OCI-LY3 (cell line): ENCODE measurements around the gene ANKMY2.

Experiments
- H2AFZ ChIP-seq: fragments of 200-600, 300-600 bp; shearing (Covaris generic); 2 replicates; pipeline ENCODE4 v1.6.0; 2014; ENCODE audit warnings: antibody characterized with exemption, low read depth, low read length
- H3K27ac ChIP-seq: fragments of 200-600, 300-600 bp; sonication (generic); 2 replicates; pipeline ENCODE4 v1.5.1; 2014; ENCODE audit warnings: mild to moderate bottlenecking, low read length, moderate library complexity, mixed read lengths
- H3K27me3 ChIP-seq: fragments of 200-600, 300-600 bp; sonication (generic); 2 replicates; pipeline ENCODE4 v1.6.1; 2014; ENCODE audit warnings: low read depth, low read length, mixed read lengths
- H3K36me3 ChIP-seq: fragments of 200-600, 300-600 bp; sonication (generic); replicated peaks from 2 replicates; pipeline ENCODE3; 2014; ENCODE audit warnings: low read depth, low read length, mixed read lengths
- H3K4me1 ChIP-seq: fragments of 300-600, 200-600 bp; sonication (generic); 2 replicates; pipeline ENCODE4 v1.6.1; 2014; ENCODE audit warnings: low read length, mixed read lengths
- H3K4me2 ChIP-seq: fragments of 200-600, 300-600 bp; sonication (generic); 2 replicates; pipeline ENCODE4 v1.6.1; 2014; ENCODE audit warnings: low read length, mixed read lengths
- H3K4me3 ChIP-seq: fragments of 300-600, 200-600 bp; sonication (generic); 2 replicates; pipeline ENCODE4 v1.5.1; 2014; ENCODE audit warnings: antibody characterized with exemption, mild to moderate bottlenecking, low read length, moderate library complexity
- H3K79me2 ChIP-seq: fragments of 300-600, 200-600 bp; shearing (Covaris generic); 2 replicates; pipeline ENCODE4 v1.6.1; 2014; ENCODE audit warnings: mild to moderate bottlenecking, low read length, mixed read lengths
- H3K9ac ChIP-seq: fragments of 300-600, 200-600 bp; shearing (Covaris generic); 2 replicates; pipeline ENCODE4 v1.6.0; 2014; ENCODE audit warnings: mild to moderate bottlenecking, low read length, moderate library complexity
- H3K9me3 ChIP-seq: fragments of 200-600, 300-600 bp; shearing (Covaris generic); 2 replicates; pipeline ENCODE4 v1.6.1; 2014; ENCODE audit warnings: low read length, mixed read lengths; ENCODE audit not compliant: insufficient read depth
- H4K20me1 ChIP-seq: fragments of 200-600, 300-600 bp; sonication (generic); 2 replicates; pipeline ENCODE4 v1.6.1; 2016; ENCODE audit warnings: low read length, mixed read lengths; ENCODE audit not compliant: insufficient read depth
- EZH2phosphoT487 ChIP-seq: fragments of 200-600 bp; shearing (Covaris generic); IDR thresholded peaks from 2 replicates; pipeline ENCODE4 v1.6.1; 2018; ENCODE audit warnings: antibody characterized with exemption, mixed run types, low read depth
- TF ChIP-seq, protein P1 (sequence below): fragments of 200-600, 300-600 bp; sonication (generic); IDR thresholded peaks from 2 replicates; pipeline ENCODE4 v1.5.1; 2014; ENCODE audit warnings: antibody characterized with exemption, low read length, low read depth

ANKMY2 gene

DNA sequence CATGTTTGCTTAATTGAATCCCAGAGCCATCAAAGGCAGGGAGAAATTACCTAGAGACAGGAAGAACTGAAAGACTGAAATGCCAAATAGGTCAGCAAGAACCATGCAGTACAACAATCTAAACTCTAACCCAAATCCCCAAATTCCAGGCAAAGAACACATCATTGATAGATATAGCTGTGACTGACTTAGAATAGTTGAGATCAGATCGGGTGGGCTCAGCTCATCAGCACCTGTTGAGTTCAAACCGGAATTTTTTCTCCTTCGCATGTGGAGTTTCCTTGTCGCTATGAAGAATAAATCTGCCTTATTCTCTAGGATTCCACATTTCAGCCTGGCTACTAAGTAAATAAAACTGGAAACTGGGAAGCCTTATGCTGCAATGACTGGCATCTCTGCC, 1.4 kb downstream of the ANKMY2 start:
- H3K36me3 ChIP-seq: peaks cover 3% of the 10 kb centered on the region
- no peaks in the 10 kb centered on the region for H3K9me3 ChIP-seq
- H3K27ac ChIP-seq: no peak overlapping the region
- H4K20me1 ChIP-seq: peaks cover 23% of the 10 kb centered on the region
- no peaks in the 10 kb centered on the region for H3K27me3 ChIP-seq
- peaks cover 27% of the 10 kb centered on the region for H3K4me1 ChIP-seq
- H2AFZ ChIP-seq: no peak overlapping the region
- peaks cover 32% of the 10 kb centered on the region for H3K79me2 ChIP-seq
- peak overlapping the region; percentile 96 for H3K4me3 ChIP-seq
- peak overlapping the region; percentile 77 for H3K4me2 ChIP-seq
- TF ChIP-seq EZH2phosphoT487: no peak
- TF ChIP-seq, protein P1, sequence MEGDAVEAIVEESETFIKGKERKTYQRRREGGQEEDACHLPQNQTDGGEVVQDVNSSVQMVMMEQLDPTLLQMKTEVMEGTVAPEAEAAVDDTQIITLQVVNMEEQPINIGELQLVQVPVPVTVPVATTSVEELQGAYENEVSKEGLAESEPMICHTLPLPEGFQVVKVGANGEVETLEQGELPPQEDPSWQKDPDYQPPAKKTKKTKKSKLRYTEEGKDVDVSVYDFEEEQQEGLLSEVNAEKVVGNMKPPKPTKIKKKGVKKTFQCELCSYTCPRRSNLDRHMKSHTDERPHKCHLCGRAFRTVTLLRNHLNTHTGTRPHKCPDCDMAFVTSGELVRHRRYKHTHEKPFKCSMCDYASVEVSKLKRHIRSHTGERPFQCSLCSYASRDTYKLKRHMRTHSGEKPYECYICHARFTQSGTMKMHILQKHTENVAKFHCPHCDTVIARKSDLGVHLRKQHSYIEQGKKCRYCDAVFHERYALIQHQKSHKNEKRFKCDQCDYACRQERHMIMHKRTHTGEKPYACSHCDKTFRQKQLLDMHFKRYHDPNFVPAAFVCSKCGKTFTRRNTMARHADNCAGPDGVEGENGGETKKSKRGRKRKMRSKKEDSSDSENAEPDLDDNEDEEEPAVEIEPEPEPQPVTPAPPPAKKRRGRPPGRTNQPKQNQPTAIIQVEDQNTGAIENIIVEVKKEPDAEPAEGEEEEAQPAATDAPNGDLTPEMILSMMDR: no peak
- peak overlapping the region; percentile 89 for H3K9ac ChIP-seq

DNA sequence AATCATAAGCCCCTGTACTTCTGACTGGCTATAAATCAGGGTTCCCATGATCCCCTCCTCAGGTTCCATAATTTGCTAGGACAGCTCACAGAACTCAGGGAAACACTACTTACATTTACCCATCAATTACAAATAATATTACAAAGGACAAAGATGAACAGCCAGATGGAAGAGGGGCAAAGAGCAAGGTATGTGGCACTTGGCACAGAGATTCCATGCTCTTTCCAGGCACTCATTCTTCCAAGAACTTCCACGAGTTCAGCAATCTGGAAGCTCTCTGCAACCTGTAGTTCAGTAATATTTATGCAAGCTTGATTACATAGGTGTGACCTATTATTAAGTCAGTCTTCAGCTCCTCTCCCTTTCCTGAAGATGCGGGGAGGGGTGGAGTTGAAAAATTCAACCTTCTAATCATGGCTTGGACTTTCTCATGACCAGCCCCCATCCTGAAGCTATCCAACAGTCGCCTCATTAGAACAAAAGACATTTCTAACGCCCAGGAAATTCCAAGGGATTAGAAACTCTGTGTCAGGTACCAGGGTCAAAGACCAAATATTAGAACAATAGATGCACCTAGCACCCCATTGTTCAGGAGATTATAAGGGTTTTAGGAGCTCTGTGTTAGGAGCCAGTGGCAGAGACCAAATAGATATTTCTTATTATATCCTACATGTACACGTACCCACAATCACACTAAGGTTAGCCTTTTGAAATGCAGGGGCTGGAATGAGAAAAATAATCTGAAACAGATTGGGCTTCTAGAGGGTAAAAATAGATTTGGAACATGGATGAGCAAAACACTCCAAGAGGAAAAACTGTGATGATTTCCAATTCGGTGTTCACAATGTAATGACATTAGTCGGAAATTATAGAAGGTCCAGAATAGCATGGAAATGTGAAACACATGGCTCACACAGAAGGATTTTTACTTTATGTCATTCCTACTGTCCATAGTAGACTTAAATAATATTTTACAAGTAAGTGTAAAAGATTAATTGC, 7.0 kb downstream of the ANKMY2 start:
- Histone ChIP-seq H2AFZ (no peak overlapping the region), H3K79me2 (no peaks in the 10 kb centered on the region), H3K27me3 (no peaks in the 10 kb centered on the region), H3K9ac (no peak overlapping the region), H3K4me1 (peaks cover 5% of the 10 kb centered on the region; the same call in 1 of the 2 replicates), H3K36me3 (no peaks in the 10 kb centered on the region), H3K4me3 (no peak overlapping the region), H3K4me2 (no peak overlapping the region), H4K20me1 (no peaks in the 10 kb centered on the region), H3K9me3 (no peaks in the 10 kb centered on the region), H3K27ac (no peak overlapping the region)
- TF ChIP-seq, protein P1: no peak
- TF ChIP-seq EZH2phosphoT487: no peak

DNA sequence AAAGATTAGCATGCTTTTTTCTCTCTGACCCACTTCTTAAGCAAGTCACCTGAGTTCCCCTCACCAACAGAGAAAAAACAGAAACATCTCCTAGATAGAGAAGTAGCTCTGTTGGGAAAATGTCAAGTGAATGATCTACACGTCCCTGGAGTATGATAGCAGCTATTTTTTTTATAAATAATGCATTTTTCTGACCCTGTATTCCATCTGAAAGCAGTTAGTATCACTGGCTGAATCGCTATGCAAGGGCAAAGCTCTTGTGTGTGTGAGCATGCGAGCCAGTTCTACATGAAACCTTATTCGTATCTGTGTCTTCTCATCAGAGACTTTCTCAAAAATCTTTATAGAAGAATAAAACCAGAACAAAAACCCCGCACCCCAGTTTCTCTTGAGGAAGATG, 8.2 kb downstream of the ANKMY2 start:
- TF ChIP-seq EZH2phosphoT487: no peak
- TF ChIP-seq, protein P1: no peak
- Histone ChIP-seq H3K4me2 (no peak overlapping the region), H3K27me3 (no peaks in the 10 kb centered on the region), H3K79me2 (no peaks in the 10 kb centered on the region), H3K4me3 (no peak overlapping the region), H3K27ac (no peak overlapping the region), H3K36me3 (no peaks in the 10 kb centered on the region), H2AFZ (no peak overlapping the region), H3K9me3 (no peaks in the 10 kb centered on the region), H3K9ac (no peak overlapping the region), H4K20me1 (no peaks in the 10 kb centered on the region), H3K4me1 (peaks cover 5% of the 10 kb centered on the region; the same call in 1 of the 2 replicates)

DNA sequence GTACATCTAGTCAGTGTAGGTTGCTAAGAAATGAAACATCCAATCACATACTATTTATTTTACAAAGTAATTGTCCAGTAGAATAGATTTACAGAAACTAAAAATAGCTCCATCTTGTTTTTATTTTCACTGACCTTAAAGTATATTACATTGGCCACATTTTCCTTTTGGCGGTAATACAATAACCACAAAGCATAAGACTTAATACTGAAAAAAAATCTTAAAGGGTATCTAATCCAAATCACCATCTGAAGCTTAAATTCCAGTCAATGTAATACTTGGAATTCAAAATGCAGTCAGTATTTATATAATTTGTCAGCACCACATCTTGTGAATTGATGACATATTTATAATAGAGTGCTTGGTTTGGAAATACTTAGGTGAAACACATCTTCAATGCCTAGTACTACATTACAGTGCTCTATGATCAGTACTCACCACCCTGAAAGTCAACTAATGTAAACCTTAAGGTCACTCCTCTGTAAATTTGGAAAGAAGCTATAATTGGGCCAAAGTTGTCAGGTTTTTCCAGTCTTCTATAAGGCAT, 8.9 kb downstream of the ANKMY2 start:
- Histone ChIP-seq H3K9ac (no peak overlapping the region), H3K9me3 (no peaks in the 10 kb centered on the region), H3K36me3 (no peaks in the 10 kb centered on the region), H3K4me3 (no peak overlapping the region), H3K27ac (no peak overlapping the region), H2AFZ (no peak overlapping the region), H4K20me1 (no peaks in the 10 kb centered on the region), H3K4me2 (no peak overlapping the region), H3K4me1 (no peaks in the 10 kb centered on the region), H3K79me2 (no peaks in the 10 kb centered on the region), H3K27me3 (no peaks in the 10 kb centered on the region)
- TF ChIP-seq EZH2phosphoT487: no peak
- TF ChIP-seq, protein P1: no peak
